GM19193 (cell line): ENCODE results near the gene GLCE.

Source experiments
- POLR2A ChIP-seq: IDR thresholded peaks from 4 replicates; pipeline ENCODE4 v1.6.1; 2011; ENCODE audit not compliant: insufficient read depth, insufficient read length; ENCODE audit errors: extremely low read depth

Gene GLCE

DNA sequence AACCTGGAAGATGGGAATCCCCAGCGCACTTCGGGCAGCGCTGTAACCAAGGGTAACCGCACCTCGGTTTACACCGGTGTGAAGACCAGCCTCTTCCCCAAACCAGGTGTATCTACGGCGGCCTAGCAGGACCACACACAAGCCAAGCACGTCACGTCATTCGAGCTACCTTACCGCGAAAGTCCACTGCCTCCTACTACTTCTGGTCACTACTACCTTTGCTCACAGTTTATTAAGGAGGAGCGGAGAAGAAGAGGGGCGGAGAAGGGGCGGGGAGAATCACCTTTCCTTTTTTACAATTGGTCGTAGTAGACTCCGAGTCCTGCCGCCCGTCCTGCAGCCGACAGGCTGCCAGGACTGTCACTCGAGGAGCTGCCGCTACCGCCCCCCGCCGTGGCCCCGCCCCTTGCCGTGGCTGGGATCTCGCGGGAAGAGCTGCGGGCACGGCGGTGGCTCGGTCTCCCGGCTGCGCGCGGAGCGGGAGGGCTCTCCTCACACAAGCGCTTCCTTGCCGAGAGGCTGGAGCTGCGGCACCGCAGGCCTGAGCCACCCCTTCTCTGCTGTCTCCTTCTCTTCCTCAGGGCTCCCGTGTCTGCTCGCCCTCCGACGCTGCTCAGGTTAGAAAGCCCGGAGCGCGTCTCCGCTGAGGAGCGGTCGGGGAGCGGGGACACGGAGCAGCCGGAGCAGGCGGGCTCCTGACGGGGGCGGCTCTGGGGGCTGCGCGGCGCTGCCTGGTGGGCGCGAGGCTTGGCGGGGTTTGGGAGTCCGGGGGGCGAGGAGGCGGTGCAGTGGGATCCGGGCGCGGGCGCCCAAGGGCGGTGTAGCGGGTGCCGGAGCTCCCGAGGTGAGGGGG lies at the start of gene GLCE:
TSS of gene GLCE (plus strand) at position 495 of the 853 bp plus-strand sequence. CDS start 95,172 bp downstream, outside the sequence.
- TF ChIP-seq POLR2A = peak; percentile 79

GRCh38 chr15:69114331-69114928 lies 46.0 kb upstream of the GLCE start:
- no peak for TF ChIP-seq POLR2A

DNA sequence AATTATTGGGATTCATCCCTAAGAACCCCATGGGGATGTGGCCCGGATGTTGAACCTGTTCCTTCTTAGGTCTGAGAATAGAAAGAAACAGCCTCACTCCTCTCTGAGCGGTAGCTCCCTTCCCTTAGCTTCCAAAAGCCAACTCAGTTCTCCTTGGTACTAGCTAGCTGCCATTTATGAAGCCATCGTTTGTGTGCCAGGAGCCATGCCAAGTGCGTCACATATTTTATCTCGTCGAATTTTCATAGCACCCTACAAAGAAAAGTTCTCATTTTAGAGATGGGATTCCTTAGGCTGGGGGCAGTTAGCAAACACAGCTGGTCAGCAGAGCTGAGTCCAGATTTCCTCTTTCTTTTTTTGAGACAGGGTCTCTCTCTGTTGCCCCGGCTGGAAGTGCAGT lies 45.4 kb upstream of the GLCE start:
- no peak for TF ChIP-seq POLR2A

DNA sequence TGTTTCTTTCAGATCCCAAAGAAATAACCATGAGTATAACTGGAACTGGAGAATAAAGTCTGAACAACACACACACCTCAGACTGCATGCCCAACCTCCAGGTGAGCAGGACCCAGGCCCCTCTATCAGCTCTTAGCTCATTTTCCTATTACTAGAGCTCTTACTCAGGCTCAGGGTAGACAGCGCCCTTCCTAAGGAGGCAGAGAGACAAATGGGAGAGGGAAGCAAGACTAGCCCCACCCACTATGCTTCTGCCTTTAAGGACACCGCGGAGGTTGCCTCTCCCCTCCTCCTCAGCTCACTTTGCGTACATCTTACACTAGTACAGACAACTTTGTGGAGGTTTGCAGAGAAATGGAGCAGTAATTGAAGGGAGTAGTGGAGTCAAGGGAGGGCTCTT lies 44.0 kb upstream of the GLCE start:
- TF ChIP-seq POLR2A = no peak

- no peak for TF ChIP-seq POLR2A
These were observed 43.0 kb upstream of the GLCE start for GRCh38 chr15:69117431-69117871.

DNA sequence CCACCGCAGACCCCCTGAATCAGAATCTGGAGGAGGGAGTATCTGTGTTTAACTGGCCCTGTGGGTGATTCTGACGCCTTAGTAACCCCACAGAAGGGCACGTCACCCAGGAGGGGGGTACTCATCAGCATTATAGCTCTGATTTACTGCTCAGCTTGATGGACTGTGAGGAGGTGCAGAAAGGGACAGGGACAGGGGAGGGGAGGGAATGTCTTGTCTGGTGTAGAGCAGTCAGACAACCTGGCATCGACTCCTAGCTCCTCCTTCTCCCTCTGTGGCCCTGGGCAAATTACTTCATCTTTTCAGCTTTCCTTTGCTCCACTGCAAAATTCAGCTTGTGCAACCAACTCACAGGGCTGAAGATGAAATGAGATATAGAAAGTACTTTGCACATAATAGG lies 42.3 kb upstream of the GLCE start:
- no peak for TF ChIP-seq POLR2A

- no peak for TF ChIP-seq POLR2A
These were observed 41.4 kb upstream of the GLCE start for GRCh38 chr15:69119001-69119400.

GRCh38 chr15:69119683-69120395 lies 40.6 kb upstream of the GLCE start:
- TF ChIP-seq POLR2A = no peak

DNA sequence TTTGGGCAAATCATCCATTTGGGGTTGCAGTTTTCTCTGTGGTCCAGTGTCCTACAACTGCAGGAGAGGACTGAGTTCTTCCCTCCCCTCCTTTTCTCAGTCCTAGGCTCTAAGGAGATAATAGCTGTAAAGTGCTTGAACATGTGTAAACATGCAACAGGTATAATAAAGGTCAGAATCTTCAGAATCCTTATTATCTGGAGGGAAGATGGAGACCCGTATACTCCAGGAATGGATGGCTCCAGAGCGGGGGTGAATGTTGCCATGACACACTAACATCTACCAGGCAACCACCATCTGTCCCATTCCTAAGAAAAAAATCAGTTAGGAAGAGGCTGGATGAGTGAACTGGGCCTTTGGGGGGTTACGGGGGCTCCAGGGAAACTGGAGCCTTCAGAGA lies 39.7 kb upstream of the GLCE start:
- TF ChIP-seq POLR2A = no peak

DNA sequence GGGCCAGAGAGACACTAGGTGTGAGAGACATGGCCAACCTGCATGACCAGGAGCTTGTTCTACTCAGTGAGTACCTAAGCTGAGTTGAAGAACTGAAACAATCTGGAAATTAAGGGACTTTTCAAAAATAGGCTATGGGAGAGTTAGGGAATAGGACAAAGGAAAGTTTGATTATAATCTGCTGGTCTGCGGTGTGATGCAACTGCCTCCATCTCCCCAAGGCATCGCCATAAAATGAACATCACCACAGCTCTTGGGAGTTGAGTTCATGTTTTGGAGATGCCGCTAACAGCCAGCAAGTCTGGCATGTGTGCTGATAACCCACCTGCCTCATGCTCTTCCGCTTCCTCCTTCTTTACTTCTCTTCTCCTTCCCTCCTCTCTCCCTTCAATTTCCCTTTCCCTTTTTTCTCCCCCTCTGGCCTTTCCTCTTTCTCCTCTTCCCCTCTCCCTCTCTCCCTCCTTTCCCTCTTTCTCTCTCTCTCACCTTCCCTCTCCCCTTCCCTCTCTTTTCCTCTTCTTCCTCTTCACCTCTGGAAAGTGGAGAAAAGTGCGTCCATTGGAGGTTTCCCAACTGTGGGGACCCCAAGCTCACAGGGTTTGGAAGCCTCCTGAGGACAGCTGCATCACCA lies 39.1 kb upstream of the GLCE start:
- no peak for TF ChIP-seq POLR2A

GRCh38 chr15:69125236-69125635 lies 35.2 kb upstream of the GLCE start:
- no peak for TF ChIP-seq POLR2A

DNA sequence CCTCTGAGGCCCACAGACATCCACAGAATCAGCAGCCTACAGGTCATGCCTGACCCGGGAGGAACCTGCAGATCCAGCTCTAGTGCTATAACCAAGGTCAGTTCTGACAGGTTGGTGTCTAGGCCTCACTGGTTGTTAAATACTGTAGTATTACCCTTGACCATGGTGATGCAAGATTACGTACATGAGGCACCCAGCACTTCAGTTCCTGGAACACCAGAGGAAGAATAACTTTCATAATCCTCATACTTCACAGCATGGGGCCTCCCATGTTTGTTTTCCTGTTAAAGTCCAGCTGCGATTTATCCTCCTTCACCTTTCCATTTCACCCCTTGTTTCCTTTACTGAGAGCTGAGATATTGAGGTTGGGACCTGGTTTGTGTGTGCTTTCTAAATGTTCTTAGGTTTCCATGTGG lies 34.4 kb upstream of the GLCE start:
- no peak for TF ChIP-seq POLR2A

- no peak for TF ChIP-seq POLR2A
These were observed 33.1 kb upstream of the GLCE start for GRCh38 chr15:69127306-69127705.

DNA sequence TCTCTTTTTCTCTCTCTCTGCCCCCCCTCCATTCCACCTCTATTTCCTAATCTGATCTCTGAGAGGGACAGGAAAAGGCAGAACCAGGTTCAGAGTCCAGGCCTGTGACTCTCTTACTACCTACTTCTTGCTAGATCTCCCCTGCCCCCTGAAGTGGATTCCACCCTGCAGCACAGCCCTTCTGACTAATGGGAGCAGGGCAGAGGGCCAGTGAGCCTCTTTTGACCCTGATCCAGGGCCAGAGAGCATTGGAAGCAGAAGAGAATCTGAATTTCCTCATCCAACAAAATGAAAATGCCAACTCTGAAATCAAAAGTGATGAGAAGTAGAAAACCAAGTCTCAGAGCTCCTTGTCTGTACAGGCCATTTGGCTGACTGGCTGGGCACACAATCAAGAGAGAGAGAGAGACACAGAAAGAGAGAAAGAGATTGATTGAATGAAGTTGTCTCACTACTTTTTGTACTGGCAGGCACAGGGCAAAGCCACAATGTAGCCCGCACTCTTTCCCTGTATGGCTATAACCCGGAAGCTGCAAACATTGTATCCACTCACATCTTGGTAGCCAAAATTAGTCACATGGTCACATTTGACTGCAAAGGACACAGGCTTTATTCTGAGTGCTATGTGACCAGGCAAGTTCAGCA lies 31.6 kb upstream of the GLCE start:
- TF ChIP-seq POLR2A = no peak
